Activated naive CD4-positive, alpha-beta T cell treated with anti-CD3 and anti-CD28 coated beads, Interleukin-2, amount 10 ng/mL, durations not matched to agents 7 days and 5 days (primary cell): ENCODE data around the gene AADACL4.

Experiments
- CTCF ChIA-PET: fragments of 350-600 bp; sonication (Branson Sonifier 250); formaldehyde crosslinking; loops from one replicate; lab custom pipeline; 2021; ENCODE audit warnings: antibody characterized with exemption; lab: Charles Lee
- DNase-seq: peaks from one replicate; pipeline ENCODE4 v3.0.0-alpha.2; 2020
- H3K27ac Mint-ChIP-seq: one replicate; pipeline ENCODE4 v1.8.0; 2021; ENCODE audit warnings: mild to moderate bottlenecking, moderate library complexity, mixed read lengths
- H3K27me3 Mint-ChIP-seq: one replicate; pipeline ENCODE4 v1.8.0; 2021; ENCODE audit warnings: mild to moderate bottlenecking, mixed read lengths
- H3K36me3 Mint-ChIP-seq: one replicate; pipeline ENCODE4 v1.8.0; 2021; ENCODE audit warnings: mixed read lengths
- H3K4me1 Mint-ChIP-seq: one replicate; pipeline ENCODE4 v1.8.0; 2021; ENCODE audit warnings: mixed read lengths
- H3K4me3 Mint-ChIP-seq: one replicate; pipeline ENCODE4 v1.8.0; 2021; ENCODE audit warnings: mild to moderate bottlenecking, moderate library complexity, mixed read lengths
- H3K9me3 Mint-ChIP-seq: one replicate; pipeline ENCODE4 v1.8.0; 2021; ENCODE audit warnings: mixed read lengths

The AADACL4 gene

DNA sequence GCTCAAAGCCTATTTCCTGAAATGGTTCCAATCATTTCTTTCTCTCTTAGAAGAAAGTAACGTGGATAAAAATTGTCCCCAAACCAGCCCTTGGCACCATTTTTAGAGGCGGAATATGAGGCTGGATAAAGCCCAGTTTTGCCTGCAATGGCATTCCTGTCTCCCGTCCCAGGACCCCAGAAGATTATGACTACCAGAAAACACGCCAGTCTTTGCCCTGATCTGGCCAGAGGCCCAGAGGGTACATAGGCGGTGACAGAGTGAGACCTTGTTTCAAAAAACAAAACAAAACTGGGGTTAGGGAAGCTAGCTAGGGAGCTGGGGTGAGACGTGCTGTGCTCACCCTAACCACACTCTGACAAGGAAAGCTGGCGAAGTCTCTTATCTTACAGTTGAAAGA, at the start of gene AADACL4:
AADACL4 (plus strand) TSS at position 301 of the 400 bp plus-strand sequence. CDS start 462 bp downstream, outside the sequence.
- H3K27me3 Mint-ChIP-seq, result peaks cover 41% of the 10 kb centered on the region
- peaks cover 28% of the 10 kb centered on the region for H3K9me3 Mint-ChIP-seq
- peaks cover 11% of the 10 kb centered on the region for H3K36me3 Mint-ChIP-seq
- DNase-seq, result no peak
- H3K4me1 Mint-ChIP-seq, result no peaks in the 10 kb centered on the region
- CTCF ChIA-PET, result interaction anchor here (0.9 to 1.2 kb wide), 2 partner anchors 15 to 371 kb away, joined by 3 to 4 read pairs; no protein-coding TSS in a partner anchor
- H3K27ac Mint-ChIP-seq, result no peak within 1 kb of the TSS
- no peak within 1 kb of the TSS for H3K4me3 Mint-ChIP-seq

DNA sequence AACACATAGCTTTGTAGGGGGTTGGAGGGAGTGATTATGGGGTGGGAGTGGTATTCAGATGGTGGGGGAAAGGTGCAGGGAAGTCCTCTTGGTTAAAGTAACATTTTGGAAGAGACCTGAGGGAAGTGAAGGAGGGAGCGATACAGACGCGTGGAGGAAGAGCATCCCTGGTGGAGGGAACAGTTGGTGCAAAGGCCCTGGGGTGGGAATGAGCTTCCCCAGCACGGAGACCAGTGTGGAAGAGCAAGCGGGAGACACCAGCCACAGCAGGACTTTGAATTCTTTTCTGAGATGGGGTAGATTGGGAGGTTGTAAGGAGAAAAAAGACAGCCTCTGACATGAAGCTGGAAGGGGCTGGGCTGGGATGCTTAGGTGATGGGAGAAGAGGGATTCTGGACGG, 49.4 kb upstream of the AADACL4 start:
- Mint-ChIP-seq H3K4me3 (peak overlapping the region; percentile 34), H3K4me1 (peaks cover 37% of the 10 kb centered on the region), H3K9me3 (no peaks in the 10 kb centered on the region), H3K27me3 (peaks cover 33% of the 10 kb centered on the region), H3K36me3 (peaks cover 17% of the 10 kb centered on the region), H3K27ac (no peak overlapping the region)
- DNase-seq, result no peak
- CTCF ChIA-PET, result no interaction called here

DNA sequence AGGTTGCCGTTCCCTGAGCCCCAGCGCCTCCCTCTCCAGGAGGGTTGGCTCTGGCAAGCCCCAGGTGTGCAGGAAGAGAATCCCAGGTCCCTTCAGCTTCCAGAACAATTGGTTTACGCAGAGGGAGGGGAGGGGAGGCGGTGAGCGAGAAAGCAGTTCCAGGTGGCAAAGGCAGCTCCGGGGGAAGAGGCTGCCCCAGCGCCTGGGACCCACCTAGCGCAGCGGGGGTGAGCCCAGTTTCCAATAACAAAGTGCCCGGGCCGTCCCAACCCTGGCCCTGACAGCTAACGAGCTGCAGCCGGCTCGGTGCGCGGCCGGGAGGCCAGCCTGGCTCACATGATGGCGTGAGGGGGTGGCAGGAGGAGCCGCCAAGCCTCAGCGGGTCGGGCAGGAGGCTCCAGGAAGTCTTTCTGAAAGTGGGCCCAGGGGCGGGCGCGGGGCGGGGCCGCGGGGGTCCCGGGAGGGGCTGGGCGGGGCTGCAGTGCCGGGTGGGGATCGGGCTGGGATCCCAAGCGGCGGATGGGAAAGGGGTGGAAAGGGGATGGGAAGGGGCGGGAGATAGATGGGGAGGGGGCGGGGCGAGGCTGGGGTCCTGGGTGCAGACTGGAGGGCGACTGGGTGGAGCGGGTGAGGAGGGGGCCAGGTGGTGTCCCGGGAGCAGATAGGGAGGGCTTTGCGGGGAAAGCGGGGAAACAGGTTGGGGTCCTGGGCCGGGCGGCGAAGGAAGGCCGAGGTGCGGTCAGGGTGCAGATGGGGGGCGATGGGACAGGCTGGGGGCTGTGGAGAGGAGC, 48.7 kb upstream of the AADACL4 start:
- Mint-ChIP-seq H3K9me3 (no peaks in the 10 kb centered on the region), H3K36me3 (peaks cover 15% of the 10 kb centered on the region), H3K27me3 (peaks cover 33% of the 10 kb centered on the region), H3K4me1 (peaks cover 37% of the 10 kb centered on the region), H3K4me3 (peak overlapping the region; percentile 34), H3K27ac (no peak overlapping the region)
- CTCF ChIA-PET, result no interaction called here
- DNase-seq, result peak; percentile 46

DNA sequence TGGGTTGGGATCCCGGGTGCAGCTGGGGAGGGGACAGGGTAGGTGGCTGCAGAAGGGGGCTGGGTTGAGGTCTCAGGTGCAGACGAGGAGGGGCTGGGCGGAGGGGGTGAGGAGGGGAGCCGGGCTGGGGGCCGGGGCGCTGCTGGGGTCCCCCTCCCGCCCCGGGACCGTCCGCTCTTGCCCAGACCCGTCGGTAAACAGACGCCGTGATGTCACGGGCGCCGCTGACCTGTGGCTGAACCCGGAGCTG, 48.2 kb upstream of the AADACL4 start:
- H3K27ac Mint-ChIP-seq, result no peak overlapping the region
- peaks cover 33% of the 10 kb centered on the region for H3K27me3 Mint-ChIP-seq
- H3K9me3 Mint-ChIP-seq, result no peaks in the 10 kb centered on the region
- no peak for DNase-seq
- peaks cover 39% of the 10 kb centered on the region for H3K4me1 Mint-ChIP-seq
- CTCF ChIA-PET, result no interaction called here
- H3K36me3 Mint-ChIP-seq, result peaks cover 17% of the 10 kb centered on the region
- H3K4me3 Mint-ChIP-seq, result no peak overlapping the region

DNA sequence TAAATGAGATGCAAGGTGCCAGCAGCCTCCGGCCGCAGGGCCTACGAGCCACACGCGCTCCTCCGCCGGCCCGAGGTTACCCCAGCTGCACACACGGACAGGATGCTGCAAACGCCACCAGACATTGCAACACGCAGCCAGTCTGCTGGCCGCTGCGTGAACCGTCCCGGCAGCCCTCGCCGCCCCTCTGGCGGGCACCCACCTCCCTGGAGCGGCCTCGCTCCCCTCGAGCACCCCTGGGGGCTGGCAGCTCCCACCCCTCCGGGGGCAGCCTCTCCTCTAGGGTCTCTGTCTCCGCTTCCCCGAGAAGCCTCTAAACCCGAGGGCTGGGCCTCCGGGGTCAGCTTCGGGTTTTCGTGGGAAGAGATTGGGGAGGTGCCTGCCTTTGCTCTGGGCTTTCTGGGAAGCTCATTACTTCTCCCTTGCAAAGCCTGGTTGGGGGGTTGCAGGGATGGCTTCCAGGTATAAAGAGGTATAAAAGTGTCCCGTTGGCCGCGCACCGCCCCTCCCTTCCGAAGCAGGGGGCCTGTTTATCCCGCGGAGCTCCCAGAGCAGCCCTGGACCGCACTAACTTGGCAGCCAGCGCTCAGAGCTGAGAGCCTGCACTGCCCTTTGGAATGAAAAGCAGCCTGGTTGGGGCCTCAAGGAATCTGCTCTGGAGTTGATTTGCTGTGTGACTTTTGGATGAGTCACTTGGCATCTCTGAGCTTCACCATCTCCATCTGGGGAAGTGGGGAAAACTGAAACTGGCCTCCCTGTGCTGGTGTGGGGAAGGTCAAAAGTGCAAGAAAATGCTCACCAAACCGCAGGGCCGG, 47.7 kb upstream of the AADACL4 start:
- Mint-ChIP-seq H3K4me1 (peaks cover 45% of the 10 kb centered on the region), H3K27ac (no peak overlapping the region), H3K9me3 (no peaks in the 10 kb centered on the region), H3K4me3 (no peak overlapping the region), H3K27me3 (peaks cover 33% of the 10 kb centered on the region), H3K36me3 (peaks cover 14% of the 10 kb centered on the region)
- CTCF ChIA-PET, result interaction anchor here (0.9 kb wide), 1 partner anchor 78 kb away, joined by 3 read pairs; no protein-coding TSS in a partner anchor
- DNase-seq, result no peak

DNA sequence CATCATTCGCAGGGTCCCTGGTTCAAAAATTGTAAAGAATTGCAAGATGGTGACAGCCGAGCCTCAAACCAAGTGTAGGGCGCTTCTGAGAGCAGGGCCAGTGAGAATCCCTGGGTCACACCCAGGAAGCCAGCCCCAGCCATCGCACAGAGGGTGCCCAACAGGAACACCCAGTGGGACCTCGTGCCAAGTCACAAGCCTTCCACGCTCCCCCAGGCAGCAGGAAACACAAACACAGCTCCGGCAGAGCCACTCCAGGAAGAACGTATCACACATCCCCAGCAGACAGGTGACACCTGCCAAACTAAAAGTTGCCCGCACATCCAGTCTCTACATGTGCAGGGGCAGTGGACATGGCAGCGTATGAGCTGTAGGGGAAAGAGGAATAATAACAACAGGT, 46.1 kb upstream of the AADACL4 start:
- peak overlapping the region; percentile 60 for H3K27ac Mint-ChIP-seq
- H3K27me3 Mint-ChIP-seq, result peaks cover 40% of the 10 kb centered on the region
- CTCF ChIA-PET, result no interaction called here
- no peak overlapping the region for H3K4me3 Mint-ChIP-seq
- peaks cover 57% of the 10 kb centered on the region for H3K4me1 Mint-ChIP-seq
- no peaks in the 10 kb centered on the region for H3K9me3 Mint-ChIP-seq
- H3K36me3 Mint-ChIP-seq, result peaks cover 14% of the 10 kb centered on the region
- no peak for DNase-seq

DNA sequence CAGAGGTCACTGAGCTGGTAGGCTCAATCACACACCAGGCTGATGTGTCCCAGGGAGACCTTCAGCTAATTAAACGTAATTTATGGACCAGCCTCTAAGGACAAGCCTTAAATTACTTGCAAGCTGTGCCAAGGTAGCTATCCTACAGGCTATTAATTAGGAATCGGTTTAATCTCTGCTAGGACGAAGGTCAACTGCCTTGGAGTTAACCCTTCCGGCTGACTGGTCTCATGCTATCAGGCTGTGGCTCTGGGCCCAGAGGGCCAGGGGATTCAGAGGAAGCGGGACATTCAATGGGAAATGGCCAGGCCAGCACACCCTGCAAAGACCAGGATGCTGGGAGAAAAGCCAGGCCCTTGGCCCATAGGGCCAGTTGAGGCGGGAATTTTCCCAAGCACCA, 44.9 kb upstream of the AADACL4 start:
- Mint-ChIP-seq H3K4me1 (peaks cover 68% of the 10 kb centered on the region), H3K27me3 (peaks cover 39% of the 10 kb centered on the region), H3K4me3 (no peak overlapping the region), H3K27ac (no peak overlapping the region), H3K9me3 (no peaks in the 10 kb centered on the region), H3K36me3 (peaks cover 20% of the 10 kb centered on the region)
- no peak for DNase-seq
- CTCF ChIA-PET, result interaction anchor here (0.8 to 1.2 kb wide), 2 partner anchors 20 to 60 kb away, joined by 3 to 5 read pairs; no protein-coding TSS in a partner anchor

DNA sequence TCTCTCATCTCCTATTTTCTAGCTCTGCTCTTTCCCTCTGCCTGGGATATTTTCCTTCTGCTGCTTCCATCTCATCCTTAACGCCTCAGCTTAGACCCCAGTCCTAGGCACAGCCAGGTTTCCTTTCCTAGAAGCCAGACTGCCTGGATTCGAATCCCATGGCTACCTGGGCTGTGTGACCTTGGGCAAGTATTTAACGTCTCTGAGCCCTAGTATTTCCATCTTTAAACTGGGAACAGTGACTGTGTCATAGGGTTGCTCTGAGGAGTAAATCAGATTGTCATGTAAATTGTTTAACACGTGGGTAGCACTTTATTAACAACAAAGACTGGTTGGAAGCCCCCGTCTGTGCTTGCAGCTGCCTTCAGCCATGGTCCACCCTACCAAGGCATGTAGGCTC, 44.2 kb upstream of the AADACL4 start:
- no peak overlapping the region for H3K4me3 Mint-ChIP-seq
- H3K27me3 Mint-ChIP-seq, result peaks cover 34% of the 10 kb centered on the region
- H3K4me1 Mint-ChIP-seq, result peaks cover 69% of the 10 kb centered on the region

DNA sequence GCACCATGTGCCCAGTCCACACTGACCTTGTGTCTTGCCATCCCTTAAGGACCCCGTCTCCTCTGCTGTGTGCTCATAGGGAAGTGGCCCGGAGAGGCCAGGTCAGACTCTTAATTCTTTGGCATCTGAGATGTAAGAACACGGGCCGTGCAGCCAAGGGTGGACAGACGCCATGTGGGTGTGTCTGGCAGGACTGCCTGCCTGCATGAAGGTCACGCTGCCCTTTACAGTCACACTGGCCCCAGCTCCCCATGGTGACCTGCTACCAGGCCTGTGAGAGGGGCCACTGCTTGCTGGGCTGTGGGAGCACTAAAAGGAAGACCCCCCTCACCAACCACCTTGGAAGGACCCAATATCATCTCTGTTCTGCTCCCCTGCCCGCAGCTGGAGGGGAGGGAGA, 43.5 kb upstream of the AADACL4 start:
- peaks cover 71% of the 10 kb centered on the region for H3K4me1 Mint-ChIP-seq
- DNase-seq, result no peak
- no peak overlapping the region for H3K27ac Mint-ChIP-seq
- no peak overlapping the region for H3K4me3 Mint-ChIP-seq
- peaks cover 27% of the 10 kb centered on the region for H3K27me3 Mint-ChIP-seq
- H3K36me3 Mint-ChIP-seq, result peaks cover 28% of the 10 kb centered on the region
- no peaks in the 10 kb centered on the region for H3K9me3 Mint-ChIP-seq
- CTCF ChIA-PET, result interaction anchor here (0.7 to 2.9 kb wide), 5 partner anchors 10 to 172 kb away, joined by 3 to 21 read pairs (median 6); no protein-coding TSS in a partner anchor

More for the DNA sequence above, 44.2 kb upstream of the AADACL4 start:
- no peaks in the 10 kb centered on the region for H3K9me3 Mint-ChIP-seq
- no peak overlapping the region for H3K27ac Mint-ChIP-seq
- CTCF ChIA-PET, result interaction anchor here (0.7 to 0.8 kb wide), 2 partner anchors 60 to 192 kb away, joined by 3 read pairs; no protein-coding TSS in a partner anchor
- DNase-seq, result no peak
- peaks cover 26% of the 10 kb centered on the region for H3K36me3 Mint-ChIP-seq

DNA sequence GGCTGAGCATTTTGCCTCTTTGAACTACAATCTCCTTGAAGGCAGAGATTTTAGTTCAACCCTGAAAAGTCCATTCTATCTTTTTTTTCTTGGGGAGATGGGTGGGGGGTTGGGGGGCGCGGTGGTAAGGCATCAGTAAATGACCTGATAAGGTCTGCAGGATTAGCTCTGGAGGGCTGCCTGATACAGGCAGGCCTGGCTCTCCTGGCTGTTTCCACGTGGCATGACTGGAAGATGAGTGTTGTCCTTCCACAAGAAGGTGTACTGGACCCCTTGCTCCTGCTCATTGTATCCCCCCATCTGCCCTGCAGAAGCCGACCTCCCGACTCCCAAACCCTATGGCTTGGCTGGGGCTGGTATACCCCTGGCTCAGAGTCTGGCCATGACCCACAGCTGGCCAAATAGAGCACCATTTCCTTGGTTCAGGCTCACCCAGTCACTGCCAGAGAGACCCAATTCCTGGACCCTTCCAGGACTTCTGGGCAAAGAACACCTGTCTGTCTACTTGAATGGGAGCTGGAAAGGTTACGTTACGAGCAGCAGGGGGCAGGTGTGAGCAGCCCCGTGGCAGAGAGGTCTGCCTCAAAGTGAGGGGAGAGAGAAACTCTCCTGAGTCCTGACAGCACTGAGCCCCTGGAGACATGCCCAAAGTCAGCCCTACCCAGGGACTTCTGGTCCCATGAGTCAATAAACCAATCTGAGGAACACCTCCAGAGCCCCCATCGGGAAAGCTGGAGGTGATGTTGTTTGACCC, 42.8 kb upstream of the AADACL4 start:
- H3K4me3 Mint-ChIP-seq, result no peak overlapping the region
- peaks cover 24% of the 10 kb centered on the region for H3K27me3 Mint-ChIP-seq
- H3K27ac Mint-ChIP-seq, result no peak overlapping the region
- H3K36me3 Mint-ChIP-seq, result peaks cover 31% of the 10 kb centered on the region
- DNase-seq, result peak; percentile 74
- H3K4me1 Mint-ChIP-seq, result peaks cover 73% of the 10 kb centered on the region
- H3K9me3 Mint-ChIP-seq, result no peaks in the 10 kb centered on the region
- CTCF ChIA-PET, result interaction anchor here (0.7 to 2.9 kb wide), 11 partner anchors 8 to 172 kb away, joined by 3 to 21 read pairs (median 6); partner anchors contain the start of gene DHRS3

DNA sequence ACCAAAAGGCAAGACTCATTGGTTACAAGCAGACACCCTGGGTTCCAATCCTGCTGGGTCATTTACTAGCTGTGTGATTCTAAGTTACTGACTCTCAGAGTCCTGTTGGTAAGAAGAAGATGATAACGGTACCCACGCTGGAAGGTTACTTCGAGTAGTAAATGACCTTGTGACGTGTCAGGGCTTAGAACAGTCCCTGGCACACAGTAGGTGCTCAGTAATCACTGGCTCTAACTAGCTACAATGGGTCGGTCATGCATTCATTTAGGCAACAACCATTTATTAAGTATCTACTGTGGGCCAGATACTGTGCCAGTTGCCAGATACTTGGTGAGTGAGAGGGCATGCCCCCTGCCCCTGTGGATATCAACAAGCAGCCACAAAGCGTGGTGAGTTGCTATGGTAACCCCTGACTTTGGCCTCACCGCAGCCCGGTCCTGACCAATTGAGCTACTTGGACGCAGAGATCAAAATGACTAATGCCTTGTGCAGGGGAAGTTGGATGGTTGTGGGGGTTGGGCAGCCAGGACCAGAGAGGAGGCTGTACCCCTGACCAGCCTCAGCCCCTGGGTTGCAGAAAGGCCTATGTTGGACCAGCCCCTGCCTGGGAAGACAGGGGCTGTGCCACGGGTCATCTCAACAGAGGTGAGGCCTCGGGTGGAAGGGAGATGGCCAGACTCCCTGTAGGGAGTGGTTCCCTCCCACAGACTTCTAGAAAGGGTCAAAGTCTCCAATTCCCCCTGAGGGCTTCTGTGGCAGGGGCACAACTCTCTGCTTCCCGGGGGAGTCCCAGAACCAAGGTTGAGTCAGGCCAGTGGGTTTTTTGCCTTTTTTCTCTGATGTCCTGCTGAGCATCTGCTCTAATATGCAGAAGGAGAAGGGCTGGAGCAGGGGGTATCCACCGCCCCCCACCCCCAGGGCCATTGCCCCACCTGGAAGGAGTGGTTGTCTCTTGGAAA, 41.9 kb upstream of the AADACL4 start:
- Mint-ChIP-seq H3K27ac (peak overlapping the region; percentile 69), H3K27me3 (peaks cover 15% of the 10 kb centered on the region), H3K4me1 (peaks cover 71% of the 10 kb centered on the region), H3K9me3 (peaks cover 3% of the 10 kb centered on the region), H3K4me3 (no peak overlapping the region), H3K36me3 (peaks cover 38% of the 10 kb centered on the region)
- CTCF ChIA-PET, result interaction anchor here (1.2 to 2.9 kb wide), 9 partner anchors 9 to 92 kb away, joined by 4 to 21 read pairs (median 6); partner anchors contain the start of gene DHRS3
- DNase-seq, result no peak

DNA sequence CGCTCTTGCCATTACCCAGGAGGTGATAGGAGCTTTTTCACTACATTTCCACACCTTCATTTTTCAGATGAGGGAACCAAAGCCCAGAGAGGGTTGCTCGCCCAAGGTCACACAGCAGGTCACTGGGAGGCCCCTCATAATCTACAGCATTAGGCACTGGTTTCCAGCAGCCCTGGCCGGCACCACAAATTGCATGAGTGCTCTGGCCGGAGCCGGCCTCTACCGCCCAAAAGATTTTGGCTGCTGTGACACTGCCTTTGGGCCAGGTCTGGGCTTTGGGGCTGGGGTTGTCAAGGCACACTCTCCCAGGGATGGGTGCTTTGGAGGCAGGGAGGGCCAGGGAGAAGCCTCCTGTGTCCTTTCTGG, 41.2 kb upstream of the AADACL4 start:
- Mint-ChIP-seq H3K9me3 (peaks cover 6% of the 10 kb centered on the region), H3K27me3 (peaks cover 13% of the 10 kb centered on the region), H3K4me1 (peaks cover 69% of the 10 kb centered on the region), H3K4me3 (no peak overlapping the region), H3K36me3 (peaks cover 41% of the 10 kb centered on the region), H3K27ac (no peak overlapping the region)
- DNase-seq, result no peak
- CTCF ChIA-PET, result interaction anchor here (2.4 to 2.9 kb wide), 2 partner anchors 15 to 18 kb away, joined by 19 to 21 read pairs; partner anchors contain the start of gene DHRS3

DNA sequence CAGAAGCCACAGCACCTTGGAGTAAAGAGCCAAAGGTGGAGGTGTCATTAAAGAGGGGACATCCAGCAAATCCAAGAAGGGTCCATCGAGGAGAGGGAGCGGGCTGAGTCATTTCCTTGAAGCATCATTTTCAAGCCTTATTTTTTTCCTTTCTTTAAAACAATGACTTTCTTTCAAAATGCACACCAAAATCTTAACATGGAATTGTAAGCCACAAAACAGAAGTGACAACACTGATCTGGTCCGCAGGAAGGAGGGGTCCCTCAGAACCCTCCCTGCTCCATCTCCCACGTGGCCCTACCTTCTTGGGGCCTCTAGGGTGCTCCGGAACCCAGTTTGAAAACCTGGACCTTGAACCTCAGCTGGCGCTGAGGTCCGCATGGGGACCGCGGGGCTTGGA, 40.7 kb upstream of the AADACL4 start:
- H3K4me1 Mint-ChIP-seq, result peaks cover 63% of the 10 kb centered on the region
- peaks cover 10% of the 10 kb centered on the region for H3K27me3 Mint-ChIP-seq
- peaks cover 43% of the 10 kb centered on the region for H3K36me3 Mint-ChIP-seq
- no peak overlapping the region for H3K4me3 Mint-ChIP-seq
- H3K27ac Mint-ChIP-seq, result peak overlapping the region; percentile 88
- CTCF ChIA-PET, result interaction anchor here (1.2 to 1.7 kb wide), 2 partner anchors 11 to 16 kb away, joined by 4 to 11 read pairs; no protein-coding TSS in a partner anchor
- H3K9me3 Mint-ChIP-seq, result peaks cover 6% of the 10 kb centered on the region
- DNase-seq, result no peak
